Fibroblast of mammary gland (primary cell): ENCODE results near the gene MATN4.

Source experiments
- DNase-seq: peaks from one replicate; pipeline ENCODE4 v3.0.0-alpha.2; 2010; ENCODE audit warnings: low read depth
- H3K4me3 ChIP-seq: 2 replicates; pipeline ENCODE4 v1.5.1; 2011; ENCODE audit warnings: low read depth, mild to moderate bottlenecking, low read length, moderate library complexity; ENCODE audit not compliant: control insufficient read depth
- TF ChIP-seq, protein P1 (sequence below): conservative IDR thresholded peaks from 2 replicates; pipeline ENCODE4 v1.5.1; 2011; ENCODE audit warnings: low read depth, low read length, inconsistent platforms; ENCODE audit not compliant: control insufficient read depth, insufficient read depth

The MATN4 gene

DNA sequence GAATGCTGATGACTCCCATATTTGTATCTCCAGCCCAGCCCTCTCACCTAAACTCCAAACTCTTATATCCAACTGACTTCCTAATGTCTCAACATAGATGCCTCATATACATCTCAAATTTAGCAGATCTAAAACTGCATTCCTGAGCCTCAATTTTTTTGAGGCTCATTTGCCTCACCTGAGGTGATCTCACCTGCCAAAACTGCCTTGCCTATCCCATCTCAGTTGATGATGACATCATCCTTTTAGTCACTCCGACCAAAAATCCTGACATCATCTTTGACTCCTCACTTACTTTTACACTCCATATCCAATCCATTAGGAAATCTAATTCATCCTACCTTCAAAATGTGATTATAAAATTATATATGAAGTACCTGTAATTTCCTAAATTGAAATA is 28.1 kb downstream of the MATN4 start:
- H3K4me3 ChIP-seq = no peak overlapping the region
- TF ChIP-seq, protein P1, sequence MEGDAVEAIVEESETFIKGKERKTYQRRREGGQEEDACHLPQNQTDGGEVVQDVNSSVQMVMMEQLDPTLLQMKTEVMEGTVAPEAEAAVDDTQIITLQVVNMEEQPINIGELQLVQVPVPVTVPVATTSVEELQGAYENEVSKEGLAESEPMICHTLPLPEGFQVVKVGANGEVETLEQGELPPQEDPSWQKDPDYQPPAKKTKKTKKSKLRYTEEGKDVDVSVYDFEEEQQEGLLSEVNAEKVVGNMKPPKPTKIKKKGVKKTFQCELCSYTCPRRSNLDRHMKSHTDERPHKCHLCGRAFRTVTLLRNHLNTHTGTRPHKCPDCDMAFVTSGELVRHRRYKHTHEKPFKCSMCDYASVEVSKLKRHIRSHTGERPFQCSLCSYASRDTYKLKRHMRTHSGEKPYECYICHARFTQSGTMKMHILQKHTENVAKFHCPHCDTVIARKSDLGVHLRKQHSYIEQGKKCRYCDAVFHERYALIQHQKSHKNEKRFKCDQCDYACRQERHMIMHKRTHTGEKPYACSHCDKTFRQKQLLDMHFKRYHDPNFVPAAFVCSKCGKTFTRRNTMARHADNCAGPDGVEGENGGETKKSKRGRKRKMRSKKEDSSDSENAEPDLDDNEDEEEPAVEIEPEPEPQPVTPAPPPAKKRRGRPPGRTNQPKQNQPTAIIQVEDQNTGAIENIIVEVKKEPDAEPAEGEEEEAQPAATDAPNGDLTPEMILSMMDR = no peak
- no peak for DNase-seq

- no peak overlapping the region for H3K4me3 ChIP-seq
- DNase-seq = no peak
- TF ChIP-seq, protein P1 = no peak
Measured at GRCh38 chr20:45275338-45275737, 32.8 kb downstream of the MATN4 start.

DNA sequence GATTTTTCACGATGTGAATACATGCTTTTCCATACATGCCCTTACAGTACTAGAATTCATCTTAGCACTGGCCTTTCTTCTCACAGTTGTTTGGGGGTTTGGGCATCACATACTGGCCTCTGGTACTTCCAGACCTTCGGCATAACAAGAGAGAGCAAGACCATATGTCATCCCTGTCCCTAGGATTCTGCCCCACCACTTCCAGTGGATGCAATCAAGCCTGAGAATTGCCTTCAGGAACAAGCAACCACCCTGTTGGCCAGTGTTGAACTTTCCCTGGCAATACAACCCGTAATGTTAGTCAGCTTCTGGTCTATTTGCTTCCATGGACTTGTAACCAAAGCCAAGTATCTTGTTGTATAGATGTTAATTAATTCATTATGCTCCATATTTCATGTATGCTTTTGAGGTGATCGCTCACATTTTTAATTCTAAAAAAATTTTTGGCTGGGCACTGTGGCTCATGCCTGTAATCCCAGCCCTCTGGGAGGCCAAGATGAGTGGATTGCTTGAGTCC is 38.3 kb downstream of the MATN4 start:
- TF ChIP-seq, protein P1 = no peak
- no peak for DNase-seq
- H3K4me3 ChIP-seq = no peak overlapping the region

- DNase-seq = no peak
- TF ChIP-seq, protein P1 = no peak
- no peak overlapping the region for H3K4me3 ChIP-seq
Measured at GRCh38 chr20:45269056-45269455, 39.0 kb downstream of the MATN4 start.

DNA sequence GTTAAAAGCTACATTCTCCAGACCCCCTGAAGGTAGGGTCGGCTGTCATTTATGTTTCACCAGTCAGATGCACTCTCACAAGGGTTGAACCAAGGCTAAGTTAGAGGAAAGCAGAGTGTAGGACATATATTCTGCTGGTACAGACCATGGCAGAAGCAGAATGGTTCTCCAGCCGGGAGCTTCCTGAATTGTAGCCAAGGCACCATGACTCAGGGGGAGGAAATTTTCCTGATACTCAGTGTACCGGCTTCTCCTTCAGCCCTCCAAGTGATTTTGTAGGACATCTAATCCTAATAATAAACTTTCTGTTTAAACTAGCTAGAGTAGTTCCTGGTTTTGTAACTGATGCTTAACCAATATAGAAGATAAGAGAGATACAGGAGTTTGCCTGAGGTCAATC is 39.6 kb downstream of the MATN4 start:
- TF ChIP-seq, protein P1 = no peak
- peak; percentile 44 for DNase-seq
- no peak overlapping the region for H3K4me3 ChIP-seq

DNA sequence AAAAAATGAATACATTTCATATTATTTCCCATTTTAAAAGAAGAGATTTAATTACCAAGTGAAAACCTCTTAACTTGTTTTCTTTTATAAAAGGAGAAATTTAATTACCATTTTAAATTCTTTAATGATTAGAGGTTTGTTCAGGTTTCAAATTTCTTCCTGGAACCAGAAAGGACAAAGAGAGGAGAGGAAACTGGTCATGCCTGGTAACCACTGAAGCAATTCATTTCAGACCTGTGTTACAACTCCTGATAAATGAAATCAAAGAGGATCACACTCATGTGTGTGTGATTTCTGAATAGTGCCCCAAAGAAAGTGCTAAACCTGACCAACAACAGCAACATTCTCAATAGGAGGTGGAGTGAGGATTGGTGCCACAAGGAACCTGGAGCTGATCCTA is 41.1 kb downstream of the MATN4 start:
- H3K4me3 ChIP-seq = no peak overlapping the region

More for the DNA sequence above, 41.1 kb downstream of the MATN4 start:
- TF ChIP-seq, protein P1 = no peak
- DNase-seq = no peak
